Activated T-cell treated with anti-CD3 and anti-CD28 coated beads, Interleukin-2, amount 50 U/mL, for 48 hours (primary cell): ENCODE results near the gene NFE2.
"Not testable (repeated sequence)": the region's sequence is repeated elsewhere in the genome, so short reads cannot be mapped to it uniquely, and the experiment has no call there.

Source experiments
- DNase-seq, 2 experiments: peaks; one replicate each; pipeline ENCODE4 v3.0.0-alpha.2; 2020

NFE2 gene

DNA sequence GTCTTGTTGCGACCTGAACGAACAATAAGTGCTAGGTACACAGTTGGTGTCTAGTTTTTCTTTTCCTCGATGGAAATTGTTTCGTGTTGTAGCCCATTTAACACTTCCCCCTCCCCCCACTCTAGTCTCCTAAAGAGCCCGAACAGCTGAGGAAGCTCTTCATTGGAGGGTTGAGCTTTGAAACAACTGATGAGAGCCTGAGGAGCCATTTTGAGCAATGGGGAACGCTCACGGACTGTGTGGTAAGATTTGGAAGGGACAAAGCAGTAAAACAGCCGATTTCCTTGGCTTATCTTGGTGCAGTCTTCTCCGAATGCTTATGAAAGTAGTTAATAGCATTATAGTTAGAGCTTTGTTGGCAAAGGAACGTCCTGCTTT, 19.6 kb downstream of the NFE2 start:
- DNase-seq, result not testable (repeated sequence)

DNA sequence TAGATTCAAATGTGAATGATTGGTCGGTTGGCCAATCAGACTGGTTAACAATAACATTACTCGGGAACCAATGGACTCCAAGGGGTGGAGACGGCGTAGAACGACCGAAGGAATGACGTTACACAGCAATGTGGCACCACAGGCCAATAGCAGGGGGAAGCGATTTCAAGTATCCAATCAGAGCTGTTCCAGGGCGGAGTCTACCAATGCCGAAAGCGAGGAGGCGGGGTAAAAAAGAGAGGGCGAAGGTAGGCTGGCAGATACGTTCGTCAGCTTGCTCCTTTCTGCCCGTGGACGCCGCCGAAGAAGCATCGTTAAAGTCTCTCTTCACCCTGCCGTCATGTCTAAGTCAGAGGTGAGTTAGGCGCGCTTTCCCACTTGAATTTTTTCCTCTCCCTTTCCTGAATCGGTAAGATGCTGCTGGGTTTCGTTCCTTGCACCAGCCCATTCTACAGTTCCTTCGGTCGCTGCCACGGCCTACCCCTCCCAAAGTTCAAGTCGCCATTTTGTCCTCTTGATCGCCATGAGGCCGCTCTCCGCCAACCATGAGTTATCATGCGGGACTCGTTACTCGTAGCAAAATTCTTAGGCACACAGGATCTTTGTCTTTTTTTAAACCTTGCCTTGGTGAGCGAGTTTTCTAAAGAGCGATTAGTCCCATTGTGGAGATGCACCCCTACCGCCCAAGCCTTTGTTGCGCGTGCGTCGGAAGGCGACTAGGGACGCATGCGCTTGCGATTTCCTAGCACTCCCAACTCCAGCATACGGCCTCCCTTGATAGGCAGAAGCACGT, 20.2 kb downstream of the NFE2 start, which contains the start of gene HNRNPA1:
TSS of gene HNRNPA1 (plus strand) at position 259 of the 793 bp plus-strand sequence. CDS start at position 341, 82 bp downstream.
- peak; percentile 93 to 94 for DNase-seq

DNA sequence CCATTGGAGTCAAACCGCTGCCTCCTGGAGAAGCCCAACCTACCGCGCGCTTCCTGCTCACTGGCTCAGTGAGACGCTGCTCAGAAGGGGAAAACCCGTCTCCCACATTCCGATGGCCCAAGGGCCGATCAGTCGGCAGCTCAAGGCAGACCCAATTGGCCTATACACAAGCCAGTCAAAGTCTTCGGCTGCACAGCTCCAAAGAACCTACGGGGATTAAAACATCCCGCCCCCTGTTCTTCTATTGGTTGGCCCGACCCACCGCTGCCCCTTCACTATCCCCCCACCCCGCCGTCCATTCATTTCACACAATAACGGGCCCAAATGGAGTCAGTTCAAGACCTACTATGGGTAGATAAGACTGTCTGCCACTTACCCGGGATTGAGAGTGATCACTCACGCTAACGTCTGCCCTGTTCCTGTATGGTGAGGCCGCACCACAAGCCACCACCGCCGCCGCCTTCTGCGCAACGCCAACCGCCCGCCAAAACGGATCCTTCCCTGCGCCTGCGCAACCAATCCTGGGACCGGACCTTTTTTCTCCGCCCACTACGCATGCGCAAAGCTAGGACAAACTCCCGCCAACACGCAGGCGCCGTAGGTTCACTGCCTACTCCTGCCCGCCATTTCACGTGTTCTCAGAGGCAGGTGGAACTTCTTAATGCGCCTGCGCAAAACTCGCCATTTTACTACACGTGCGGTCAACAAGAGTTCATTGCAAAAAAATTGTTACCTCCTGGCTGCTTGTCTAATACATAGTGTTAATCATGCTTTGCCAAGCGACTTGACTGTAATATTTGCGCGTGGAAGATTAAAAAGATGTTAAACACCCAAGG, 21.0 kb downstream of the NFE2 start, which contains the start of gene CBX5:
TSS of gene CBX5 (minus strand) at position 491 of the 836 bp plus-strand sequence. CDS start 22,472 bp downstream, outside the sequence.
- peak; percentile 99 to 100 for DNase-seq

DNA sequence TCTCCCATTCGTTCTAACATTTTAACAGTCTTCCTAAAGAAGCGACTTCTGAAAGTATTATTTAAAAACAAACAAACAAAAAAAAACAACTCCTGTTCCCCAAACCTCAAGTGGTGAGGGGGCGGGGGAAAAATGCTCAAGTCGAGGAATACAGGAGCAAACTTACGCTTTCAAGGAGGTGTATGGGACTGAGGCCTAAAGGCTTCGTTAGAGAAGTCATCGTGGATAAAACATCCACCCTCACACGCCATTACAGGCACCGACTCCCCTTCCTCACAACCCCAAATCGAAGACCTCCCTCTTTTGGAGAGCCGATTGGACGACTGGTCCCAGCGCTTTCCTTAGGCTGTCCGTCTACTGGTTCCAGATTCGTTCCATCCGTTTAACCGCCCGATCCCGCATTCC, 21.6 kb downstream of the NFE2 start:
- DNase-seq, result no peak

DNA sequence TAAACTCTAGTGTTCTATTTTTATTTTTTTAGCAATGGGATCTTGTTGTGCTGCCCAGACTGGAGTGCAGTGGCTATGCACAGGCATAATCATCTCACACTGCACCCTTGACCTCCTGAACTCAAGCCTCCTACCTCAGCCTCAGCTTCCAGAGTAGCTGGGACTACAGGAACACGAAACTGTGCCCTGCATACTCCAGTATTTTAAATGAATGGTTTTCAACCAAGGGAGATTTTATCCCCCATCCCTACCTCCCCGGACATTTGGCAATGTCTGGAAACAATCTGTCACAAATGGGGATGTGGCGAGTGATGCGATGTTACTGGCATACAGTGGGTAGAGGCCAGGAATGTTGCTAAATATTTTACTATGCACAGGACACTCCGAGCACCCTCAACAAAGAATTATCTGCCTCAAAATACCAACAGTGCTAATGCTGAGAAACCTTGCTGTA, 23.0 kb downstream of the NFE2 start:
- DNase-seq, result no peak

DNA sequence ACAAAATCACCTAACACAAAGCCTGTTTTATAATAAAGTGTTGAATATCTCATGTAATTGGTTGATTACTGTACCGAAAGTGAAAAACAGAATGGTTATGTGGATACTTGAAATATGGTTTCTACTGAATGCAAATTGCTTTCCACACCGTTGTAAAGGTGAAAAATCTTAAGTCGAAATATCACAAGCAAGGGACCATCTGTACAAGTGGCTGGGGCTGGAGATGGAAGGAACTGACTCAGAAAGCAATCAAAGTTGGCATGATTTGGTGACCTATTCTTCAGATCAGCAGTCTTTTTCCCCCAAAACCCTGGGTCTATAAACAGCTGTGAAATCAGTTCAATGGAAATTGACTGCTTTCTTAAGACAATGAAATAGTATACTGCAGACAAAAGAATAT, 24.4 kb downstream of the NFE2 start:
- DNase-seq, result no peak

DNA sequence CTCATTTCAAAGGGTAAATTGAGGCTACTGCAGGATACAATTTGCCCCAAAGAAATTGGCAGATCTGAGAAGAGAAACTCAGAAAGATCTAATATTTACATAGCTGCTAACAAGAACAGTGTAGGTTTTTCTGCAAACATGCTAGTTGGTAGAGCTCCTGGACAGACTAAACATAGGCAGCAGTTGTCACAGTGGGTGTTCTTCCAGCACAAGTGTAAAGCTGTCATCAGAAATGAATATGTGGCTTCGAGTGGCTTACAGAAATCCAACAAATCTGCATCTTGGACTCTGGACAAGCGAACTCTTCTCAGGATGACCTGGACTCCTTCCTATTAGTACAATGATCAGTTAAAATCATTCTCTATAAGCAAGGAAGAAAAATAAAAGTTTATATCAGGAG, 26.8 kb downstream of the NFE2 start:
- DNase-seq, result no peak

DNA sequence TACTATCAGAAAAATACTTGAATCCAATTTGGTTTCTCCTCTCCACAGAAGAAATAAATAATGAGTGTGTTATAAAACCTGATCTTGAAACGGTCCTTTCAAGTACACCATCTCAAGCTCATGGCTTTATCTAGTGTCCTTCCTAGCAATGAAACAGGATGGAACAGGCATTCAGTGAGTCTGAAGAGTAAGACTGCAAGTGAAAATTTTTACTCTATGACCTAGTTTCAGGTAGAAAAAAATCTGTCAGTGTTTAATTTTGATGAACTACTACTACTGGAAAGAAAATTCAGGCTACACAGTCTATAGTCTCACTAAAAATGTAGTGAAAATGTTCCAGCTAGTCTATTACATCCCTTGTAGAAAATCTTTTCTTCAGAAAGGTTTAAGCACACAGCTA, 28.6 kb downstream of the NFE2 start:
- DNase-seq, result no peak

DNA sequence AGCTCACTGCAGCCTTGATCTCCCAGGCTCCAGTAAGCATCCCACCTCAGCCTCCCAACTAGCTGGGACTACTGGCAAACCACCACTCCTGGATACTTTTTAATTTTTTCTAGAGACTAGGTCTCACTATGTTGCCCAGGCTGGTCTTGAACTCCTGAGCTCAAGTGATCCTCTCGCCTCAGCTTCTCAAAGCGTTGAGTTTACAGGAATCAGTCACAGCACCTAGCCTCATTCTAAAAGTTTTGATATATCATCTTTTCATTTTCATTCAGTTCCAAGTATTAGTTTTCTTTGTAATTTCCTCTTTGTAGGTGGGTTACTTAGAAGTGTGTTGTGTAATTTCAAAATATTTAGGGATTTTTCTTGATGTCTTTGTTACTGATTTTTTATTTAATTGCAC, 30.5 kb downstream of the NFE2 start:
- DNase-seq, result no peak

DNA sequence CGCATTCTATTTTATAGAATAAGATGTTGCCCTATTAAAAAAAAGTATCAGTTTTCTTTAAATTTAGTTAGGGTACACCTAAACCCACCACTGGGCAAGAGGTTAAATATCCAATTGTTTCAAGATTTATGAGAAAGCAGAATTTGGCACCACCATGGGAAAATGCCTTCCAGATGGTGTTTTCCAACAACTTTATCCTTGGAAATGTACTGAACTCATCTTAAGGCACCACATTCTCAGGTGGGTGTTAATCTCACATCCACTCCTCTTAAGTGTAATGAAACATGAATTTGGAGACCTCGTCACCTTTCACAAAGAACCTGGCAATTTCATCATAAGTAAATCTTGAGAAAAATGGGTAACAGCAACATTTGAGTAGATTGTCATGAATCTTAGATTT, 34.0 kb downstream of the NFE2 start:
- DNase-seq, result no peak

DNA sequence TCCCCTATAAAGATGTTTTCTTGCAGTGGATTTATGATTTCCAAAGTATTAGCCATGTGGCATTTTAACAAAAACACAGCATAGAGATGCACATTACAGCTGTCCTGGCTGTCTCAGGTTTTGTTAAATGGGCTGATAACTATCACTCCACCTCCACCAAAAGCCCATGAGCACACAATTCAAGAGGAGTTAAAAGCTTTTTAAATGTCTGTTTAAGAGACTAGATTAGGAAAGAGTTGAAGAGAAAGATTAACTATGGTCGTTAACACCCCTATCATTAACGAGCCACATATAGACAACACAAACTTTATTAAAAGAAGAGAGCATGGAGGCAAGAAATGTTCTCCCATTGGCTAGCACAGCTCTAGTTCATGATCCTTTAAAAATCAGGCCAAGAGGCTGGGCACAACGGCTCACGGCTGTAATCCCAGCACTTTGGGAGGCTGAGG, 35.4 kb downstream of the NFE2 start:
- DNase-seq, result no peak

DNA sequence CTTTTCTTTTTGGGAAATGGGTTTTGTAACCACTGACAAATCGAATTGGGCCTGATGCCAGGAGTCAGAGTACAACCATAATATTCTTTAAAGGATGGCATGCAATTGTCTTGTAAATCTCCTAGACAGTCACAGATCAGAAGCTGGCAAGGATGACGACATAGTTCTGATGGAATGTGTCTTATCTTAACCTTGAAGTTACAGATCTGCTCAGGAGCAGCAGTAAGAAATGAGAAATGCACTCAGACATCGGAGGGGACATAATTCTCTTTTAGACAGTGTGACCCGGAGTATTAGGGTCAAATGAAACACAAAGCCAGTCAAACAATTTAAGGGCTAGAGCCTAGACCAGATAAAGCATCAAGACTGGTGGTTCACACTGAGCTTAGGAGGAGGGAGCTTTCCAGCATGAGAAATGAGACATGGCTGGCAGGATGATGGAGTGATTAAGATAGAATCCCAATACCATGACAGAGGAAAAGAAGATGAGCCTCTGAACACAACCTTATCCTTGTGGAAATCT, 38.4 kb downstream of the NFE2 start:
- DNase-seq, result no peak

DNA sequence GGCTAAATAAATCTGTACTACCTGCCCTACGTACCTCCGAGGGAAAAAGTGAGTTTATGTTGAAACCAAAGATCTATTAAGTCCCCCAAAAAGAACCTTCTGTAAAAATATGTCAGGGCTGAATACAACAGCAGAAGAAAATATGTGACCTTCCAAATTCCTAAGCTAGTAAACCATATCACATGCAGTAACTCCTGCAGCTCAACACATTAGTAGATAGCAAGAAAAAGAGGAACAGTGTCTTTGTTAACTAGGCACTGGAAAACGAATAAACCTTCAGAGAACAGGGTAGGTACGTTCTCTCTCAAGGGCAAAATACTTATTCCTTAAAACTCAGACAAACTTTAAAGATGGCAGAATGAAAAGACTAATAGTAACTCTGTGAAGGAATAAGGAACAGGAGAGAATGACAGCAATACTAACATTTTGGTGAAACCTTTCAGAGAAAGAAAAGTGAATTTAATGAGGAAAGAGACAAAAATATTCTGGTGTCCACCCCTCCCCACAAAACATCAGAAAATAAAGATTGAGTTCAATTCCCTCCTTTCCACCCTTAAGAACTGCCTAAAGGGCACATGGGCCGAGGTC, 38.9 kb downstream of the NFE2 start:
- no peak for DNase-seq

DNA sequence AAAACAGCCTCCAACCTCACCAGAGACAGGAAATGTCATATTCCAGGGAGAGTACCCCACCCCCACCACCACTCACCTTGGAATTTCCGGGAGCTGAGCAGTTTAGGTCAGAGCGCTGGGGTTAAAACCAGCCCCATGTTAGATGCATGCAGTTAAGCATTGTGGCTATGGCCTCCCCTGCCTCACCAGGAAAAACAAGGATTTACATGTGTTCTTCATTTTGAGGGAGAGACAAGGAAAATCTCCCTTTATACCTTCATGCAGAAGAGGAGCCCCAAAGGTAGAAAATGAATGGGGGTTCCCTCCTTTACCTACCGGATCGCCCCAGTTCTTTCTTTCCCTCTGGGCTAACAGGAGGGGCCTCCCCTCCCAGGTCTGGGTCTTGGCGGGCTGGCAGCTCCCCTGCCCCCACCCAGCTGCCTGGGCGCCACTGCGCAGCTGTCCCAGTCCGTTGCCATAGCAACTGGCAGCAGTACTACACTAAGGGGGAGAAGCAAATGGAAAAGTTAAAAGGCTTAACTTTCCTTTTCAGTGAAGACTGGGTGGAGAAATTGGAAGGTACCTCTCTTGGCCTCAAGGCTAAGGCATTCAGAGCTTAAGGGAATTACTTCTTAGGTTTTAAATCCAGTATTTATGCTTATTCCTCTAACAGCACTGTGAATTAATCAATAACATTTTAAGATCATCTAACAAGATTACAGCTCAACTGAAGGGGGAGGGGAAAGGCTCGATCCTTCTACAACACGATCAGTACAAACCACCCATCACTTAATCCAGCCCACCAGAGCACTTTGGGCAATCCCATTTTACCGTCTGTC, 41.4 kb downstream of the NFE2 start:
- DNase-seq, result peak; percentile 42 to 50

DNA sequence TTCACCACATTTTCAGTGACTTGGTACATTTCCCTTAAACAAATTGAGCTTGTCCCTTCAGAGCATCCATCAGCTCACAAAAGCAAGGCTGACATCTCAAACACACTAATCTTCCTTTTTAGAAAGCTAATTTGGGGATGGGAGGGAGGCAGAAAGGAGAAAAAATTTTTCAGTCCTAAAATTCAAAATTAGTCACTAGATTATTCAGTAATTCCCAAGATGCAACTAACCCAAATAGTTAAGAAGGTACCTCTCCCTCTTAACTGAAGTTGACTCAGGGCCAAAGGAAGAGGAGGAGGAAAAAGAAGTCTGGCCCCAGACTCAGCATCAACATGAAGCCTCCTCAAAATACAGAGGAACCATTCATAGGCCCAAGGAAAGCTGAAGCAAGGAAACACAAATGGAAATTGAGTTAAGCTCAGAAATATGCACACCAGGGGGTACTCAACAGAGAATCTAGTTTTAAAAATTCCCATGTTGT, 42.6 kb downstream of the NFE2 start:
- DNase-seq, result no peak

DNA sequence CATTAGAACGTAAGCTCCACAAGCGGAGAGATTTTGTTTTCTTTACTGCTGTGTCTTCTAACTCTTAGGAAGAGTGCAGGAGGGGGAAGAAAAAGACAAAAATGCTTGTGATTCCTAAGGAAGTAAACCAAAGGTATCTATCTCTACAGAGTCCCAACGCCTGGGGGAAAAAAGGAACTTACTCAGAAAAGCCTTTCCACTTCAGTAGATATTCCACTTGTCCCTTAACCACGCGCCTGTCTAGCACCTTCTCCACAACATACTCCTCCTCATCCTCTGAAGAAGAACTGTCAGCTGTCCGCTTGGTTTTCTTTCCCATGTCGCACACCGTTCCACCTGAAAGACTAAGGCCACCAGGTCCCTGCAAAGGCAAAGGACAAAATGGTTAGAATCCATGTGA, 43.5 kb downstream of the NFE2 start:
- no peak for DNase-seq

DNA sequence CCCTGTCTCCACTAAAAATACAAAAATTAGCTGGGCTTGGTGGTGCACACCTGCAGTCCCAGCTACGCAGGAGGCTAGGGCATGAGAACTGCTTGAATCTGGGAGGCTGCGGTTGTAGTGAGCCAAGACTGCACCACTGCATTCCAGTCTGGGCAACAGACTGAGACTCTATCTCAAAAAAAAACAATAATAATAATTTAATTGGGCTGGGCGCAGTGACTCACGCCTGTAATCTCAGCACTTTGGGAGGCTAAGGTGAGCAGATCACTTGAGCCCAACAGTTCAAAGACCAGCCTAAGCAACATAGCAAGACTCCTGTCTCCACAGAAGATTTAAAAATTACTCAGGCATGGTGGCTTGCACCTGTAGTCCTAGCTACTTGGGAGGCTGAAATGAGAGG, 47.6 kb downstream of the NFE2 start:
- no peak for DNase-seq

DNA sequence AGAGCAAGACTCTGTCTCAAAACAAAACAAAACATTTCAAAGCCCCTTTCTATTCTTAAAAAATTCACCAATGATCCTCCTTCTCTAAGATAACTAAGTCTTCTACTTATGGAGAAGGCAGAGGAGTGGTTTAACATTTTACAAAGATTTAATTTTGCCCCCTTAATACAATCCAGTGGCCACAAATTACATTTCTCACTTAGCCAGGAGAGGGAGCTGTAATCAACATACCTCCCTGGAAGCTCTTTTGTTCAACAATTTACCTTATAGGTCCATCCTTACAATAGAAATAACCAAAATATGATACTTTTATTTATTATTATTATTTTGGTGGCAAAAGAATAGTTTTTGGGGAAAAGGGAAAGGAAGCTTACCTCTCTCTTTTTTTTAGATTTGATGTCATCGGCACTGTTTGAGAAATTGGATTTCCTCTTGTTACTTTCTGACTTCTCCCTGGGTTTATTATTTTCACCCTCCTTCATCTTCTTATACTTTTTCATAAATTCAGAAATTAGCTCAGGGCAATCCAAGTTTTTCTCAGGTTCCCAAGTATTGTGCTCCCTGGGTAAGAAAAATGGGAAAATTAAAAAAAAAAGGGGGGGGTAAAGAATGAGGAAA, 49.0 kb downstream of the NFE2 start:
- DNase-seq, result no peak

DNA sequence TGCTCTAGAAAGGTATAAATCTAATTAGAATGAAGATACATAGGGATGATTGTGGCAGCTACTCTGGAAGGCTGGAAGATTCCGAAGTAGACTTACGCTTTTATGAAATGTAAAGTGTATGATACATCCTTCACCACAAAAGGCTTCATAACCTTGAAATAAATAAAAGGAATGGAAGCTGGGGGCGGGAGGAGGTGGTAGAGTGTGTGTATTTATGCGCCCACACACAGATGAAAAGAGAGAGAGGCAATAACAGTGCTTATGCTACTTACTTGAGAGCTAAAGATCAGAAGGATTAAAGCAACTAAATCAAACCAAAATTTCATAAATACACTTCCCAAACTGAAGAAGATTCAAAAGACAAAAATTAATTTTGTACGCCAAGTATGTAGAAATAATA, 51.3 kb downstream of the NFE2 start:
- no peak for DNase-seq

DNA sequence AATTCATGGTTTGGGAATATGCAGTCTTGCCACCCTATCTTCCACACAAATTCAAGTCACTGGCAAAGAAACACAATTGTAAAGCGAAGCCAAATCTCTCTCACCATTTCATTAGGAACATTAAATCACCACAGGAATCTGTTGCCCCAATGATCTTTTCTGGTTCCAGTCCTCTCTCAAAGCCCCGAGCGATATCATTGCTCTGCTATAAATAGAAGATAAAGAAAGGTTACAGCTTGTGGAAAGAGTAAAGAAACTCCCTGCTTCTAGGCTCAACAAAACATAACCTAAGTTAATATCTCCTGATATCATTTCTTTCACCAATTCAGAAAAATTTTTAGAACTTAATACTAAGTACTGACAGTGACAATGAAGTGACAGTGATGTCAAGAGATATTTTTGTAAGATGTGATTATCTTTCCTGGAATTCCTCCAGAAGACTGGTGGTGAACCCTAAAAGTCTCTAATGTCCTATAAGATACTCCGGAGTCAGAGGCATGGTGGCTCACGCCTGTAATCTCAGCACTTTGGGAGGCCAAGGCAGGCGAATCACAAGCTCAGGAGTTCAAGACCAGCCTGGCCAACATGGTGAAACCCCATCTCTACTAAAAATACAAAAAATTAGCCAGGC, 54.7 kb downstream of the NFE2 start:
- no peak for DNase-seq
